ENCODE measurements around the gene USP21. TPM values are rescaled to one million over a fixed set of nuclear protein-coding genes. Genes with fewer than 3 reads are reported as not detected.
A peak's percentile ranks its signal among the peaks of the same experiment; 100 is the strongest.

The USP21 gene
- total RNA-seq, 2 donors from 2014 or later, result 36.0 to 46.4 TPM

GRCh38 chr1:161153176-161153575 is 6.1 kb upstream of the USP21 start:
- DNase-seq, result no peak
- H3K4me1 Mint-ChIP-seq (ENCODE audit: low read depth), result peaks cover 28% of the 10 kb centered on the region
- H3K9me3 Mint-ChIP-seq, result no peaks in the 10 kb centered on the region
- H3K27me3 Mint-ChIP-seq (ENCODE audit: low read depth), result no peaks in the 10 kb centered on the region
- peak overlapping the region; percentile 94 for H3K27ac Mint-ChIP-seq
- peaks cover 5 to 6% of the 10 kb centered on the region in 2 donors for H3K36me3 Mint-ChIP-seq (ENCODE audit: insufficient read depth in 2 of 2)
- peak overlapping the region; percentile 89 to 94 for H3K4me3 Mint-ChIP-seq
- ATAC-seq (replicated peaks in 1 of 2), result peak in 1 of 2 donors; percentile 1

DNA sequence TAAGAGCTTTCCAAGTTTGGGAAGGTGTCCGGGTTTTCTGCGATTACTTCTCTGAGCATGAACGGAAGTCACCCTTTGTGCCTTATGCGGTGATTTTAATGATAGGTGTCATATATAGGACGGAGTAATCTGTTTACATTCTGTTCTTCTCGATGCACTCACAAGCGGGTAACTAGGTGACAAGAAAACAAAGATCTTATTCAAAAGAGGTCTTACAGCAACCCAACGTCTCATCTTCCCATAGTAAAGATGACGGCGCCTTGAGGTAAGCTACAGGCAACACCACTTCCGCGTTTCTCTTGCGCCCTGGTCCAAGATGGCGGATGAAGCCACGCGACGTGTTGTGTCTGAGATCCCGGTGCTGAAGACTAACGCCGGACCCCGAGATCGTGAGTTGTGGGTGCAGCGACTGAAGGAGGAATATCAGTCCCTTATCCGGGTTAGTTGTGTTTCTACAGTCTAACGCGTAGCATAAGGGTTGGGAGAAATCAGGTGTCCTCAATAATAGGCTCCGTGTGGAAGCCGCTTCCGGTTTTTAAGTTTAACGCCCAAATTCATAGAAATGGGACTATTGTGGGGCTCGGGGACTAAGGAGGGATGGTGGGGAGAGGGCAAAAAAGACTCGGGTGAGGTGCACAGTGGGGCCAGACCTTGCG is 5.5 kb upstream of the USP21 start, which contains the start of gene UFC1:
Gene UFC1, plus strand, starts transcription at position 297 of the 656 bp plus-strand sequence. Its CDS starts 20 bp downstream, at position 317.
- ATAC-seq (replicated peaks in 1 of 2), result peak; percentile 94 to 96
- Mint-ChIP-seq H3K36me3 (ENCODE audit: insufficient read depth in 2 of 2) (peaks cover 5 to 6% of the 10 kb centered on the region in 2 donors), H3K9me3 (no peaks in the 10 kb centered on the region), H3K4me3 (peak within 1 kb of the TSS; percentile 89 to 94), H3K27ac (peak within 1 kb of the TSS; percentile 99), H3K4me1 (ENCODE audit: low read depth) (peaks cover 34% of the 10 kb centered on the region), H3K27me3 (ENCODE audit: low read depth) (no peaks in the 10 kb centered on the region)
- DNase-seq, result peak; percentile 82 to 89

- H3K27ac Mint-ChIP-seq, result peak overlapping the region; percentile 20
Measured at GRCh38 chr1:161157867-161158266, 1.4 kb upstream of the USP21 start.

GRCh38 chr1:161158316-161159010 is 837 bp upstream of the USP21 start:
- no peak for DNase-seq
- no peaks in the 10 kb centered on the region for H3K27me3 Mint-ChIP-seq (ENCODE audit: low read depth)
- ATAC-seq (replicated peaks in 1 of 2), result no peak
- H3K4me1 Mint-ChIP-seq (ENCODE audit: low read depth), result peaks cover 69% of the 10 kb centered on the region
- H3K4me3 Mint-ChIP-seq, result peak overlapping the region; percentile 79 to 82
- H3K36me3 Mint-ChIP-seq (ENCODE audit: insufficient read depth in 2 of 2), result peaks cover 6 to 11% of the 10 kb centered on the region in 2 donors
- no peak overlapping the region for H3K27ac Mint-ChIP-seq
- no peaks in the 10 kb centered on the region for H3K9me3 Mint-ChIP-seq

More at GRCh38 chr1:161157867-161158266, 1.4 kb upstream of the USP21 start:
- Mint-ChIP-seq H3K4me1 (ENCODE audit: low read depth) (peaks cover 68% of the 10 kb centered on the region), H3K4me3 (peak overlapping the region in 1 of 2 donors; percentile 59), H3K27me3 (ENCODE audit: low read depth) (no peaks in the 10 kb centered on the region), H3K9me3 (no peaks in the 10 kb centered on the region), H3K36me3 (ENCODE audit: insufficient read depth in 2 of 2) (peaks cover 6 to 8% of the 10 kb centered on the region in 2 donors)
- ATAC-seq (replicated peaks in 1 of 2) (no peak), DNase-seq (no peak)

GRCh38 chr1:161159913-161160243 is 578 bp downstream of the USP21 start:
- Mint-ChIP-seq H3K27ac (peak overlapping the region; percentile 72), H3K4me3 (peak overlapping the region; percentile 79 to 82), H3K9me3 (no peaks in the 10 kb centered on the region), H3K36me3 (ENCODE audit: insufficient read depth in 2 of 2) (peaks cover 2 to 15% of the 10 kb centered on the region in 2 donors), H3K4me1 (ENCODE audit: low read depth) (peaks cover 68% of the 10 kb centered on the region), H3K27me3 (ENCODE audit: low read depth) (no peaks in the 10 kb centered on the region)
- ATAC-seq (replicated peaks in 1 of 2) (no peak), DNase-seq (no peak)

DNA sequence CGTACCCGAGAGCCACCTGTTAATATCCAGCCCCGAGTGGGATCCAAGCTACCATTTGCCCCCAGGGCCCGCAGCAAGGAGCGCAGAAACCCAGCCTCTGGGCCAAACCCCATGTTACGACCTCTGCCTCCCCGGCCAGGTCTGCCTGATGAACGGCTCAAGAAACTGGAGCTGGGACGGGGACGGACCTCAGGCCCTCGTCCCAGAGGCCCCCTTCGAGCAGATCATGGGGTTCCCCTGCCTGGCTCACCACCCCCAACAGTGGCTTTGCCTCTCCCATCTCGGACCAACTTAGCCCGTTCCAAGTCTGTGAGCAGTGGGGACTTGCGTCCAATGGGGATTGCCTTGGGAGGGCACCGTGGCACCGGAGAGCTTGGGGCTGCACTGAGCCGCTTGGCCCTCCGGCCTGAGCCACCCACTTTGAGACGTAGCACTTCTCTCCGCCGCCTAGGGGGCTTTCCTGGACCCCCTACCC is 1.4 kb downstream of the USP21 start:
- H3K9me3 Mint-ChIP-seq, result no peaks in the 10 kb centered on the region
- H3K27ac Mint-ChIP-seq, result no peak overlapping the region
- no peak for DNase-seq
- peaks cover 67% of the 10 kb centered on the region for H3K4me1 Mint-ChIP-seq (ENCODE audit: low read depth)
- H3K27me3 Mint-ChIP-seq (ENCODE audit: low read depth), result no peaks in the 10 kb centered on the region
- H3K36me3 Mint-ChIP-seq (ENCODE audit: insufficient read depth in 2 of 2), result peaks cover 0 to 16% of the 10 kb centered on the region in 2 donors
- H3K4me3 Mint-ChIP-seq, result peak overlapping the region; percentile 79 to 82
- no peak for ATAC-seq (replicated peaks in 1 of 2)

DNA sequence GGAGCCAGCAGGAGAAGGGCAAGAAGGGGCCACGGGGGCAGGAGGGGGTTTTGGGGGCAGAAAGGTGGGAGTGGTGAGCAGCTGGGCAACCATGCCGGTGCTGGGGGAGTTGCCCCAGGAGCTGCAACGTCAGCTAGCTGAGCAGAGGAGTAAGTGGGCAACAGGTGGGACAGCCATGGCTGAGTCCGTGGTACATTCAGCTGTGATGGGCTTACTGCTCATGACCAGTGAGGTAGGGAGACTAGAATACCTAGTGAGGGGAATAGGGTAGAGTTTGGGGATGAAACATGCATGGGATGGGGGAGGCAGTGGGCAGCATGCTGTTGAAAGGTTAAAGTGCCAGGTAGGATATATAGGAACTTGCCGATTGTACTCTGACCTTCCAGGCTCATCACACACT is 2.4 kb downstream of the USP21 start:
- no peak for ATAC-seq (replicated peaks in 1 of 2)
- no peak for DNase-seq
- H3K9me3 Mint-ChIP-seq, result no peaks in the 10 kb centered on the region
- peaks cover 66% of the 10 kb centered on the region for H3K4me1 Mint-ChIP-seq (ENCODE audit: low read depth)
- peaks cover 0 to 16% of the 10 kb centered on the region in 2 donors for H3K36me3 Mint-ChIP-seq (ENCODE audit: insufficient read depth in 2 of 2)
- no peak overlapping the region for H3K27ac Mint-ChIP-seq
- no peaks in the 10 kb centered on the region for H3K27me3 Mint-ChIP-seq (ENCODE audit: low read depth)
- H3K4me3 Mint-ChIP-seq, result peak overlapping the region in 1 of 2 donors; percentile 6

DNA sequence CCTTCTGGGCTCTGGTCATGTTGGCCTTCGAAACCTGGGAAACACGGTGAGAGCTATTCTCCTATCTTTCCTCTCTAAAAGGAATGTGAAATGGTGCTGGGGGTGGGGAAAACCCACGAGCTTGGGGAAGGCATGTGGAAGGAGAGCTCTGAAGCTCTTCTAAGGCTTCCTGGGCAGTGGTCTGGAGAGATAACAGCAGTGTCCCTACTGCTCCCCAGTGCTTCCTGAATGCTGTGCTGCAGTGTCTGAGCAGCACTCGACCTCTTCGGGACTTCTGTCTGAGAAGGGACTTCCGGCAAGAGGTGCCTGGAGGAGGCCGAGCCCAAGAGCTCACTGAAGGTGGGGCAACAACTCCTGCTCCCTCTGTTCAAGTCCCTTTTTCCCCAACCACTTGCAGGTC is 2.8 kb downstream of the USP21 start:
- Mint-ChIP-seq H3K27ac (no peak overlapping the region), H3K9me3 (no peaks in the 10 kb centered on the region), H3K4me3 (peak overlapping the region in 1 of 2 donors; percentile 6), H3K27me3 (ENCODE audit: low read depth) (no peaks in the 10 kb centered on the region), H3K36me3 (ENCODE audit: insufficient read depth in 2 of 2) (peaks cover 0 to 19% of the 10 kb centered on the region in 2 donors), H3K4me1 (ENCODE audit: low read depth) (peaks cover 70% of the 10 kb centered on the region)
- DNase-seq, result no peak
- no peak for ATAC-seq (replicated peaks in 1 of 2)

DNA sequence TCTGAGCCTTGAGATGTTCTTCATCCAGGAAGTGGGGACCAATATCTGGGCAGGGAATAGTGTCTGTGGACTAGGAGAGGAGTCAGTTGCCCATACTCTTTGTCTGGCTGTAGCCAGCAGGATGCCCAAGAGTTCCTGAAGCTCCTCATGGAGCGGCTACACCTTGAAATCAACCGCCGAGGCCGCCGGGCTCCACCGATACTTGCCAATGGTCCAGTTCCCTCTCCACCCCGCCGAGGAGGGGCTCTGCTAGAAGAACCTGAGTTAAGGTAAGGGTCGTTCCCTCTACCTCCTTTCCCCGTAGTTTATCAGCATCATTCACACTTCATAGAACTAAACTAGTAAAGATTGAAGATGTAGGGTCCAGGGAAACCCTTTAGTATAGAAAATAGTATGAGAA is 3.5 kb downstream of the USP21 start:
- Mint-ChIP-seq H3K36me3 (ENCODE audit: insufficient read depth in 2 of 2) (peaks cover 0 to 19% of the 10 kb centered on the region in 2 donors), H3K27me3 (ENCODE audit: low read depth) (no peaks in the 10 kb centered on the region), H3K9me3 (no peaks in the 10 kb centered on the region), H3K4me3 (no peak overlapping the region), H3K4me1 (ENCODE audit: low read depth) (peaks cover 77% of the 10 kb centered on the region), H3K27ac (peak overlapping the region; percentile 27)
- DNase-seq (no peak), ATAC-seq (replicated peaks in 1 of 2) (no peak)

DNA sequence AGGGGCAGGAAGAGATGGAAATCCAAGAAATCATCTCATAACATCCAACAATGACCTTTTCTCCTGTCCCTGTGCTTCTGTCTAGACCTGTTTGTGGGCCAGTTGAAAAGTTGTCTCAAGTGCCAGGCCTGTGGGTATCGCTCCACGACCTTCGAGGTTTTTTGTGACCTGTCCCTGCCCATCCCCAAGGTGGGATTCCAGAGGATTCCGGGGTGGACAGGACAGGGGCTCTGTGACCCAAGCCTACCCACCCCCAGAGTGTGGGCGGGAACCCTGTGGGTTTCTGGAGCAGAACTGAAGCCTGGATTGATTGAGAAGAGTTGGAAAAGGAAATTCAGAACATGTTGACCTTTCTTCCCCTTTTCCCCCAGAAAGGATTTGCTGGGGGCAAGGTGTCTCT is 4.5 kb downstream of the USP21 start:
- DNase-seq (no peak), ATAC-seq (replicated peaks in 1 of 2) (no peak)
- Mint-ChIP-seq H3K27me3 (ENCODE audit: low read depth) (no peaks in the 10 kb centered on the region), H3K9me3 (no peaks in the 10 kb centered on the region), H3K4me3 (no peak overlapping the region), H3K27ac (no peak overlapping the region), H3K36me3 (ENCODE audit: insufficient read depth in 2 of 2) (peaks cover 0 to 14% of the 10 kb centered on the region in 2 donors), H3K4me1 (ENCODE audit: low read depth) (peaks cover 74% of the 10 kb centered on the region)

- Mint-ChIP-seq H3K9me3 (no peaks in the 10 kb centered on the region), H3K27ac (peak overlapping the region; percentile 35), H3K36me3 (ENCODE audit: insufficient read depth in 2 of 2) (peaks cover 0 to 13% of the 10 kb centered on the region in 2 donors), H3K4me1 (ENCODE audit: low read depth) (peaks cover 67% of the 10 kb centered on the region), H3K4me3 (peak overlapping the region; percentile 49 to 92), H3K27me3 (ENCODE audit: low read depth) (no peaks in the 10 kb centered on the region)
- no peak for DNase-seq
- no peak for ATAC-seq (replicated peaks in 1 of 2)
Measured at GRCh38 chr1:161164901-161165610, 5.8 kb downstream of the USP21 start.

- DNase-seq (peak; percentile 93 to 97), ATAC-seq (replicated peaks in 1 of 2) (peak; percentile 95)
- H3K9me3 Mint-ChIP-seq, result no peaks in the 10 kb centered on the region
- H3K36me3 Mint-ChIP-seq (ENCODE audit: insufficient read depth in 2 of 2), result peaks cover 0 to 13% of the 10 kb centered on the region in 2 donors
- no peaks in the 10 kb centered on the region for H3K27me3 Mint-ChIP-seq (ENCODE audit: low read depth)
- H3K4me1 Mint-ChIP-seq (ENCODE audit: low read depth), result peaks cover 58% of the 10 kb centered on the region
- H3K4me3 Mint-ChIP-seq, result peak within 1 kb of the TSS; percentile 92 to 96
- H3K27ac Mint-ChIP-seq, result peak within 1 kb of the TSS; percentile 92
Measured at GRCh38 chr1:161165742-161166668, 6.7 kb downstream of the USP21 start, which contains the start of gene PPOX. PPOX (plus strand) TSS chr1:161166426; CDS start chr1:161166848, 422 bp downstream.
